ENCODE data around the gene TAF11L8.
"Not testable (repeated sequence)": the region's sequence is repeated elsewhere in the genome, so short reads cannot be mapped to it uniquely, and the experiment has no call there.

TAF11L8 gene

DNA sequence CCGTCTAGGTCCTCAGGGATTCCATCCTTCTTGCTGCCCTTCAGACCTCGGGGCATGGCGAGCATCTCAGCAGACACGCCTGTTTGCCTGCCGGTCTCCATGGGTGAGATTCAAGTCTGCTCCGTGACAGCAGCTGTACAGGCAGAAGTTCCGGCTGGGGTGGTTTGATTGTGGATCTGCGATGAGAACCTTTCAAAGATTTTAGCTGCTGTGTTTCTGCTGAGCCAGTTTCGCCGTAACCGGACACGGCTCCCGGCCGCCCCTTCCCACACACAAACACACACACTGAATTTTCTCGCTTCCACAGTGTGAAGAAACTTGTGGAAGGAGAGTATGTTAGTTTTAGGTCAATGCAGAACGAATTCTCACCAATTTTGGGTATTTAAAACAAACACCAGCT, at the start of gene TAF11L8:
Gene TAF11L8, minus strand, starts transcription at position 101 of the 400 bp plus-strand sequence.
- DNase-seq (ENCODE audit: low read depth, low spot score), result not testable (repeated sequence)

DNA sequence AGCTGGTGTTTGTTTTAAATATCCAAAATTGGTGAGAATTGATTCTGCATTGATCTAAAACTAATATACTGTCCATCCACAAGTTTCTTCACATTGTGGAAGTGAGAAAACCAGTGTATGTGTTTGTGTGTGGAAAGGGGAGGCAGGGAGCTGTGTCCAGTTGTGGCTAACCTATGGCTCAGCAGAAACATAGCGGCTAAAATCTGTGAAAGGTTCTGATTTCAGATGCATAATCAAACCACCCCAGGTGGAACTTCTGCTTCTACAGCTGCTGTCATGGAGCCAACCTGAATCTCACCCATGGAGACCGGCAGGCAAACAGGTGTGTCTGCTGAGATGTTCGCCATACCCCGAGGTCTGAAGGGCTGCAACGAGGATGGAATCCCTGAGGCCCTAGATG, 43.4 kb upstream of the TAF11L8 start, which contains the start of gene TAF11L14:
Gene TAF11L14, plus strand, starts transcription at position 301 of the 400 bp plus-strand sequence.
- no peak for DNase-seq (ENCODE audit: low read depth, low spot score)

DNA sequence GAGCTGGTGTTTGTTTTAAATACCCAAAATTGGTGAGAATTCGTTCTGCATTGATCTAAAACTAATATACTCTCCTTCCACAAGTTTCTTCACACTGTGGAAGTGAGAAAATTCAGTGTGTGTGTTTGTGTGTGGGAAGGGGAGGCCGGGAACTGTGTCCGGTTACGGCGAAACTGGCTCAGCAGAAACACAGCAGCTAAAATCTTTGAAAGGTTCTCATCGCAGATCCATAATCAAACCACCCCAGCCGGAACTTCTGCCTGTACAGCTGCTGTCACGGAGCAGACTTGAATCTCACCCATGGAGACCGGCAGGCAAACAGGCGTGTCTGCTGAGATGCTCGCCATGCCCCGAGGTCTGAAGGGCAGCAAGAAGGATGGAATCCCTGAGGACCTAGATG, 41.0 kb upstream of the TAF11L8 start, which contains the start of gene TAF11L13:
Gene TAF11L13, plus strand, starts transcription at position 301 of the 400 bp plus-strand sequence.
- not testable (repeated sequence) for DNase-seq (ENCODE audit: low read depth, low spot score)

DNA sequence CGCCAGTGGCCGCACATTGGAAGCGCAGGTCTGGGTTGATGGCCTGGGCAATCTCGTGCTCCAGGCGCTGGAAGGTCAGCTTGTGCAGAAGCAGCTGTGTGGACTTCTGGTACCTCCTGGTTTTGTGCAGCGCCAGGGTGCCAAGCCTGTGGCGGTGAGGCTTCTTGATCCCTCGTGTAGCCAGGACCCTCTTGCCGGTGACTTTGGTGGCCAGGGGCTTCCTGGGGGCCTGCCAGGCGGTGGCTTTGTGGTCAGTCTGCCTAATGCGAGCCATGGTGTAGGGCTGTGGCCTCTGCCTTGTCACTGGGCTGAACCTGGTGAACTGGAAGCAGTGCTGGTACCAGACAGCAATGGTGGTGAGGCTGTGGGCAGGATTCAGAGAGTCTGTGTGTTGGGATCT, 34.9 kb upstream of the TAF11L8 start:
- no peak for DNase-seq (ENCODE audit: low read depth, low spot score)

DNA sequence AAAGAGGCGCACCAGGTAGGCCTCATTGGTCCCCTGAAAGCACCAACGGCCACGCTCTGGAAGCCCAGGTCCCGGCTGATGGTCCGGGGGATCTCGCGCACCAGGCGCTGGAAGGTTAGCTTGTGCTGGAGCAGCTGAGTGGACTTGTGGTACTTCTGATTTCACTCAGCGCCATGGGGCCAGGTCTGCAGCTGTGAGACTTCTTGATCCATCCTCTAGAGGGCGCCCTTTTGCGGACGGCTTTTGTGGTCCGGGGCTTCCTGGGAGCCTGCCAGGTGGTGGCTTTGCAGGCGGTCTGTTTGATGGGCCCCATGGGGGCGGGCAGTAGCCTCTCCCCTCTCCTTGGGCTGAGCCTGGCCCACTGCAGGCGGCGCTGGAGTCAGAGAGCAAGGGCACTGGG, 29.9 kb upstream of the TAF11L8 start:
- no peak for DNase-seq (ENCODE audit: low read depth, low spot score)

DNA sequence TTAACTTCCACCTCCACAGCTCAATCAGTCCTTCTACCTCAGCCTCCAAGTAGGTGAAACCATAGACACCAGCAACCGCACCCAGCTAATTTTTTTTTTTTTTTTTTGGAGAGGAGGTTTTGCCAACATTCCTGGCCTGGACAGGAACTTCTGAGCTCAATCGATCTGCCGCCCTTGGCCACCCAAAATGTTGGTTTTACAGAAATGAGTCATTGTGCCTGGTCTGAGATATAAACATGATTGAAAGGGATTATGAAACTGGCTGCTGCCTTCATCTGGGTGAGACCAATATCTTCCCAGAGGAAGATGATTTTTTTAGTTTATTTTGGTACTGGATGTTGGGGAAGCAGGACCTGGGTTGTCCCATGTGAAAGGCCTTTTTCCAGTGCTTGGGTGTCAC, 28.6 kb upstream of the TAF11L8 start:
- DNase-seq (ENCODE audit: low read depth, low spot score), result no peak

DNA sequence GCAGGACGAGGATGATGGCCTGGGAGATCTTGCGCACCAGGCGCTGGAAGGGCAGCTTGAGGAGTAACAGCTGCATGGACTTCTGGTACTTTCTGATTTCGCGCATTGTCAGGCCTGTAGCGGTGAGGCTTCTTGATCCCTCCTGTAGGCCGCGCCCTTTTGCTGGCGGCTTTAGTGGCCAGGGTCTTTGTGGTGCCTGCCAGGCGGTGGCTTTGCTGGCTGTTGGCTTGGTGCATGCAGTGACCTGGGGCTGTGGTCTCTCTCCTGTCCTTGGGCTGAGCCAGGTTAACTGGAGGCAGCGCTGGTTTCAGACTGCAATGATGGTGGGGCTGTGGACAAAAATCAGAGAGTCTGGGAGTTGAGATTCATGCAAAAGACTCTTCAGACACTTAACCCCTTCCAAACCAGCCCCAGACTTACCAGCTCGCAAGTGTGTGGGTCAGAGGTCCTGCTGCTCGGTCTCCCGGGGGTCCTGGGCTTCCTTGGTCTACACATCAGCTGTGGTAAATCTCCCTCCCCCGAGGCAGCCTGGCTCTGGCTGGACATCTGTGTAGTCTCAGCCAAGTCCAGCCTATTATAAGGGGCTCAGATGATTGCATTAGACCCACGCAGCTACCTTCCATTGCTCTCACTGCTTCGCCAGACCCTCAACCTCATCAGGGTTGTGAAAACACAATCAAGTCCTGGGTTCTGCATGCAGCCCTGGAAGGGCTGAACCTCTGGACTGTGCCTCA, 24.3 kb upstream of the TAF11L8 start:
- DNase-seq (ENCODE audit: low read depth, low spot score), result no peak

DNA sequence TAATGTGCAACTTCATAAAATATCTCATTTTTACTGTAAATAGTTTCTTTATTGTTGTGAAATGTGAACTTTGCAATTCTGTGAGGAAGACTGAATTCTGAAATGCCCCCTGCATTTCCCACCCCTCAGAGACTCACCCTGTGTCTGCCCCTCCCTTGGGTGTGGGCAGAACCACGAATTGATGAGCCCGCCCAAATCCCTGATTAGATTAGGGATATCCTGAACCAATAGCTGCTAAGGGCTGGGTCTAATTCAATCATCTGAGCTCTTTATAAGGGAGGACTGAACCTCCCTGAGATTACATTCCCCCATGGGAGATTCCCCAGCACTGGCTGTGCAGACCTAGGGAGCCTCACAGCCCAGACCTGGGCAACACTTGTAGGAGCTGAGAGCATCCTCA, 19.3 kb upstream of the TAF11L8 start, which contains the start of gene TAF11L12:
Gene TAF11L12, plus strand, starts transcription at position 301 of the 400 bp plus-strand sequence.
- DNase-seq (ENCODE audit: low read depth, low spot score), result not testable (repeated sequence)

DNA sequence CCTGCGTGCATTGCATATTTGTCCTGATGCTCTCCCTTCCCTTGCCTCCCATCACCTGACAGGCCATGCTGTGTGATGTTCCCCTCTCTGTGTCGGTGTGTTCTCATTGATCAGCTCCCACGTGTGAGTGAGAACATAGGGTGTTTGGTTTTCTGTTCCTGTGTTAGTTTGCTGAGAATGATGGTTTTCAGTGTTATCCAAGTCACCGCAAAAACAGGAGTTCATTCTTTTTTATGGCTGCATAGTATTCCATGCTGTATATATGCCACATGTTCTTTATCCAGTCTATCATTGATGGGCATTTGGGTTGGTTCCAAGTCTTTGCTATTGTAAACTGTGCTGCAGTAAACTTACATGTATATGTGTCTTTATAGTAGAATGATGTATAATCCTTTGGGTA, 16.7 kb upstream of the TAF11L8 start:
- DNase-seq (ENCODE audit: low read depth, low spot score), result not testable (repeated sequence)

DNA sequence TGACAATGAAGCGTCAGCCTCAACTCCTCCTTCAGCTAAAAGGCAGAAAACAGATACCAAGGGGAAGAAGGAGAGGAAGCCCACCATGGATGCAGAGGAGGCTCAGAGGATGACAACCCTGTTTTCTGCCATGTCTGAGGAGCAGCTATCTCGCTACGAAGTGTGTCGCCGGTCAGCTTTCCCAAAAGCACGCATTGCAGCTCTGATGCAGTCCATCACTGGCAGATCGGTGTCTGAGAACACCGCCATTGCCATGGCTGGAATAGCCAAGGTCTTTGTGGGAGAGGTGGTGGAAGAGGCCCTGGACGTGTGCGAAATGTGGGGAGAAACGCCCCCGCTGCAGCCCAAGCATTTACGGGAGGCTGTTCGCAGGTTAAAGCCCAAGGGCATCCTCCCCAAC, 14.2 kb upstream of the TAF11L8 start:
- no peak for DNase-seq (ENCODE audit: low read depth, low spot score)

DNA sequence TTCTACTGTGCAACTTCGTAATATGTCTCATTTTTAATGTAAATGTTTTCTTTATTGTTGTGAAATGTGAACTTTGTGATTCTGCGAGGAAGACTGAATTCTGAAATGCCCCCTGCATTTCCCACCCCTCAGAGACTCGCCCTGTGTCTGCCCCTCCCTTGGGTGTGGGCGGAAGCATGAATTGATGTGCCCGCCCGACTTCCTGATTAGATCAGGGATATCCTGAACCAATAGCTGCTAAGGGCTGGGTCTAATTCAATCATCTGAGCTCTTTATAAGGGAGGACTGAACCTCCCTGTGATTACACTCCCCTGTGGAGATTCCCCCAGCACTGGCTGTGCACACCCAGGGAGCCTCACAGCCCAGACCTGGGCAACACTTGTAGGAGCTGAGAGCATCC, 13.1 kb upstream of the TAF11L8 start, which contains the start of gene TAF11L11:
Gene TAF11L11, plus strand, starts transcription at position 304 of the 400 bp plus-strand sequence.
- DNase-seq (ENCODE audit: low read depth, low spot score), result not testable (repeated sequence)

DNA sequence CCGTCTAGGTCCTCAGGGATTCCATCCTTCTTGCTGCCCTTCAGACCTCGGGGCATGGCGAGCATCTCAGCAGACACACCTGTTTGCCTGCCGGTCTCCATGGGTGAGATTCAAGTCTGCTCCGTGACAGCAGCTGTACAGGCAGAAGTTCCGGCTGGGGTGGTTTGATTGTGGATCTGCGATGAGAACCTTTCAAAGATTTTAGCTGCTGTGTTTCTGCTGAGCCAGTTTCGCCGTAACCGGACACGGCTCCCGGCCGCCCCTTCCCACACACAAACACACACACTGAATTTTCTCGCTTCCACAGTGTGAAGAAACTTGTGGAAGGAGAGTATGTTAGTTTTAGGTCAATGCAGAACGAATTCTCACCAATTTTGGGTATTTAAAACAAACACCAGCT, 7.0 kb upstream of the TAF11L8 start, which contains the start of gene TAF11L10:
Gene TAF11L10, minus strand, starts transcription at position 101 of the 400 bp plus-strand sequence.
- DNase-seq (ENCODE audit: low read depth, low spot score), result not testable (repeated sequence)

DNA sequence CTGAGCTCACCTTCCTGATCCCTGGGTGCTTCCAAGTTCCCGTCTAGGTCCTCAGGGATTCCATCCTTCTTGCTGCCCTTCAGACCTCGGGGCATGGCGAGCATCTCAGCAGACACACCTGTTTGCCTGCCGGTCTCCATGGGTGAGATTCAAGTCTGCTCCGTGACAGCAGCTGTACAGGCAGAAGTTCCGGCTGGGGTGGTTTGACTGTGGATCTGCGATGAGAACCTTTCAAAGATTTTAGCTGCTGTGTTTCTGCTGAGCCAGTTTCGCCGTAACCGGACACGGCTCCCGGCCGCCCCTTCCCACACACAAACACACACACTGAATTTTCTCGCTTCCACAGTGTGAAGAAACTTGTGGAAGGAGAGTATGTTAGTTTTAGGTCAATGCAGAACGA, 3.5 kb upstream of the TAF11L8 start, which contains the start of gene TAF11L9:
Gene TAF11L9, minus strand, starts transcription at position 140 of the 400 bp plus-strand sequence.
- DNase-seq (ENCODE audit: low read depth, low spot score), result not testable (repeated sequence)

DNA sequence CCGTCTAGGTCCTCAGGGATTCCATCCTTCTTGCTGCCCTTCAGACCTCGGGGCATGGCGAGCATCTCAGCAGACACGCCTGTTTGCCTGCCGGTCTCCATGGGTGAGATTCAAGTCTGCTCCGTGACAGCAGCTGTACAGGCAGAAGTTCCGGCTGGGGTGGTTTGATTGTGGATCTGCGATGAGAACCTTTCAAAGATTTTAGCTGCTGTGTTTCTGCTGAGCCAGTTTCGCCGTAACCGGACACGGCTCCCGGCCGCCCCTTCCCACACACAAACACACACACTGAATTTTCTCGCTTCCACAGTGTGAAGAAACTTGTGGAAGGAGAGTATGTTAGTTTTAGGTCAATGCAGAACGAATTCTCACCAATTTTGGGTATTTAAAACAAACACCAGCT, 5.1 kb downstream of the TAF11L8 start, which contains the start of gene TAF11L7:
Gene TAF11L7, minus strand, starts transcription at position 101 of the 400 bp plus-strand sequence.
- not testable (repeated sequence) for DNase-seq (ENCODE audit: low read depth, low spot score)
